Stimulated activated naive B cell treated with anti-CD40 and anti-IgM and Interleukin-4, amounts not matched to agents 10 μg/mL and 1 μg/mL and 100 μg/mL, for 72 hours (primary cell): ENCODE results near the gene ARHGAP35.
A peak's percentile ranks its signal among the peaks of the same experiment; 100 is the strongest.

ENCODE experiments used
- ATAC-seq, 2 donors: fragments of 150-1000 bp; cut with Tn5 transposase; replicated peaks; 2 replicates each; pipeline ENCODE4 v1.10.0; 2021; ENCODE audit warnings: moderate library complexity in 1 of 2
- DNase-seq: peaks from one replicate; pipeline ENCODE4 v3.0.0; 2021
- H3K27ac Mint-ChIP-seq: one replicate; pipeline ENCODE4 v1.8.0; 2022; ENCODE audit warnings: mild to moderate bottlenecking, mixed read lengths
- H3K27me3 Mint-ChIP-seq, 2 donors: one replicate each; pipeline ENCODE4 v1.8.0; 2022; ENCODE audit warnings: mixed read lengths in 2 of 2
- H3K36me3 Mint-ChIP-seq, 2 donors: one replicate each; pipeline ENCODE4 v1.8.0; 2022; ENCODE audit warnings: mixed read lengths in 2 of 2, mild to moderate bottlenecking in 1 of 2
- H3K4me1 Mint-ChIP-seq, 2 donors: one replicate each; pipeline ENCODE4 v1.8.0; 2022; ENCODE audit warnings: mixed read lengths in 2 of 2, mild to moderate bottlenecking in 1 of 2
- H3K4me3 Mint-ChIP-seq, 2 donors: one replicate each; pipeline ENCODE4 v1.8.0; 2022; ENCODE audit warnings: mild to moderate bottlenecking in 2 of 2, mixed read lengths in 2 of 2, moderate library complexity in 1 of 2
- H3K9me3 Mint-ChIP-seq, 2 donors: one replicate each; pipeline ENCODE4 v1.8.0; 2022; ENCODE audit warnings: mixed read lengths in 2 of 2, mild to moderate bottlenecking in 1 of 2

ARHGAP35 gene

DNA sequence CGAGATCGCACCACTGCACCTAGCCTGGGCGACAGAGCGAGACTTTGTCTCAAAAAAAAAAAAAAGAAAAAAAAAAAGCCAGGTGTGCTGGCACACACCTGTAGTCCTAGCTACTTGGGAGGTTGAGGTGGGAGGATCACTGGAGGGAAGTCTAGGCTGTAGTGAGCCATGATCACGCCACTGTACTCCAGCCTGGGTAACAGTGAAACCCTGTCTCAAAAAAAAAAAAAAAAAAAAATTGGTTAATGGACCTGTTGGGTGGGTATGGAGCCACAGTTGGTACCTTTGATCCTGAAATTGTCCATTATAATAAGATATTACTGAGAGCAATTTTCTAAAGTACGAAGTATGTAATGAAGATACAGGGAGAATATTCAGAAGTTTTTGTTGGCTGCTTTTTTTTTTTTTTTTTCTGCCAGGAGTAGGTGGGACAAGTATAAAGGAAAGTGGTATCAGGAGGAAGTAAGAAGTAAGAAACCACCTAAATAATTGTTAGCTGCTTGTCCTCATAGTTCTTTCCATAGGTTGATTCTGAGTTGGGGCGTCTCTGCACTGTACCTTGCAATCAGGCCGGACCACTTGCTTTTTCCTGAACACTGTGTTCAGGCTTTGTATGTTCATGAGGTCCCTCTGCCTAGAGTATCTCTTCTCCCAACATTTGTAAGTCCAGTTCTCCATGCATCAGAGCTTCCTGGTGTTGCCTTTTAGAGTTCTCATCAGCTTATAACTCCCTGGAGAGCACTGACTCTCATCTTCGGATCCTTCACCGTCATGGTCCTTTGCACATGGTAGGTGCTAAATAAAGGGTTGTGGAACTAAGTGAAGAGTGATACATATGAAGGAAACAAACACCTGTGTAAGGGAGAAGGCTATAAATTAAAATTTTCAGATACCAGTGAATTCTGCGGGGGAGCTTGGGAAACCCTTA, 31.7 kb downstream of the ARHGAP35 start:
- Mint-ChIP-seq H3K4me1 (peaks cover 26 to 65% of the 10 kb centered on the region in 2 donors), H3K27me3 (no peaks in the 10 kb centered on the region)
- ATAC-seq: peak; percentile 89

DNA sequence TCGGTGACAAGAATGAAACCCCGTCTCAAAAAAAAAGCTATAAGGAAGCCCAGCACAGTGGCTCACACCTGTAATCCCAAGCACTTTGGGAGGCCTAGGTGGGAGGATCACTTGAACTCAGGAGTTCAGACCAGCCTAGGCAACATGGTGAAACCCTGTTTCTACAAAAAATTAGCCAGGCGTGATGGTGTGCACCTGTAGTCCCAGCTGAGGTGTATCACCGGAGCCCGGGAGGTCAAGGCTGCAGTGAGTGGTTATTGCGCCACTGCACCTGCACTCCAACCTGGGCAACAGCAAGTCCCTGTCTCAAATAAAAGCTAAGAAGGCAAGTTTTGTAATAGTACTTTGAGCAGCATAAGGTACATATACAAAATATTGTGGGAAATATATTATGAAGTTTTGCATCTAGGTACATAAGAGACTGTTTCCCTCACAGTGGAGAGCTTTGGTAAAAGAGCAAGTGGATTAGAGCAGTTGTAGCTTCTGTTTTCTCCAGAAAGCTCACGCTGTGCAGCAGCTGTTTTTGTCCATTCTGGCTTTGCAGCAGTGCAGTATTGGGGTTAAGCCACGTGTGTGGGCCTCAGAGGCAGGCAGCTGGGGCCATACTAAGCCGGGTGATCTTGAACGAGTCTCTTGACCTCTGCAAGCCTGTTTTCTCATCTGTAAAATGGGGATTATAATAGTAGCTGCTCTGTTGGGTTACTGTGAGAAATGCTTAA, 35.4 kb downstream of the ARHGAP35 start:
- ATAC-seq (no peak), DNase-seq (no peak)
- peaks cover 5% of the 10 kb centered on the region in 2 donors for H3K36me3 Mint-ChIP-seq
- H3K9me3 Mint-ChIP-seq: no peaks in the 10 kb centered on the region
- no peak overlapping the region for H3K4me3 Mint-ChIP-seq
- no peak overlapping the region for H3K27ac Mint-ChIP-seq
- no peaks in the 10 kb centered on the region for H3K27me3 Mint-ChIP-seq
- peaks cover 24 to 59% of the 10 kb centered on the region in 2 donors for H3K4me1 Mint-ChIP-seq

More for the DNA sequence above, 31.7 kb downstream of the ARHGAP35 start:
- peak; percentile 24 for DNase-seq
- H3K4me3 Mint-ChIP-seq: peak overlapping the region; percentile 32 to 52
- peak overlapping the region; percentile 62 for H3K27ac Mint-ChIP-seq
- peaks cover 0 to 3% of the 10 kb centered on the region in 2 donors for H3K36me3 Mint-ChIP-seq
- H3K9me3 Mint-ChIP-seq: no peaks in the 10 kb centered on the region

DNA sequence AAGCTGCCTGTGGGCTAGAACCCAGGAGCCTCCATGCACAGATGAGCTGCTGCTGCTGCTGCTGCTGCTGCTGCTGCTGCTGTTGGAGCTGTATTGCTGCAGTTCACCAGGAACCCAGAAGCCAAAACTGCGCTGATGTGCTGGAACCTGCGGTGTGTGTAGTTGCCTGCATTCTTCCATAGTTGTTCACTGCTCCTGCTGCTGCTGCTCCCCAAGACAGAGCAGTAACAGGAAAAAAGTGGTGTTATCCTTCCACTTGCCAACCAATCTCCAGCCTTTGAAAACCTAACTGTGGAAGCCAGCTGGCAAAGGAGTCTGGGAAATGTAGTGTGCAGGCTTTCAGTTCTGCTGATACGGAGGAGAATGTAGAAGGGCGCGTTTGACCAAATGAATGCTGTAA, 37.9 kb downstream of the ARHGAP35 start:
- Mint-ChIP-seq H3K4me1 (peaks cover 25 to 62% of the 10 kb centered on the region in 2 donors), H3K9me3 (no peaks in the 10 kb centered on the region), H3K27me3 (no peaks in the 10 kb centered on the region), H3K27ac (no peak overlapping the region), H3K36me3 (peaks cover 5% of the 10 kb centered on the region in 2 donors), H3K4me3 (no peak overlapping the region)
- DNase-seq: no peak
- ATAC-seq: no peak

DNA sequence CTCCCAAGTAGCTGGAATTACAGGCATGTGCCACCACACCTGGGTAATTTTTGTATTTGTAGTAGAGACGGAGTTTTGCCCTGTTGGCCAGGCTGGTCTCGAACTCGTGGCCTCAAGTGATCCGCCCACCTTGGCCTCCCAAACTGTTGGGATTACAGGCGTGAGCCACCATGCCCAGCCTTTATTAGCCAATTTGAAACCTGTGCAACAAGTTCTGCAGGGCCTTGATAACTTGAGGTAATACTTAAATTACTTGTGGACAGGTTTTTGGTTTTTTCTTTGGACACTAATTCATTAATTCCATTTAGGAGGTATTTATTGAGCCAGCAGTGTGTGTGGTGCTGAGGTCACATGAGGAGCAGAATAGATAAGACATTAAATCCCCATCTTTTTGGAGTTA, 39.5 kb downstream of the ARHGAP35 start:
- Mint-ChIP-seq H3K27ac (no peak overlapping the region), H3K4me3 (no peak overlapping the region), H3K27me3 (no peaks in the 10 kb centered on the region), H3K36me3 (peaks cover 5% of the 10 kb centered on the region in 2 donors), H3K9me3 (no peaks in the 10 kb centered on the region), H3K4me1 (peaks cover 27 to 61% of the 10 kb centered on the region in 2 donors)
- no peak for DNase-seq
- no peak for ATAC-seq

DNA sequence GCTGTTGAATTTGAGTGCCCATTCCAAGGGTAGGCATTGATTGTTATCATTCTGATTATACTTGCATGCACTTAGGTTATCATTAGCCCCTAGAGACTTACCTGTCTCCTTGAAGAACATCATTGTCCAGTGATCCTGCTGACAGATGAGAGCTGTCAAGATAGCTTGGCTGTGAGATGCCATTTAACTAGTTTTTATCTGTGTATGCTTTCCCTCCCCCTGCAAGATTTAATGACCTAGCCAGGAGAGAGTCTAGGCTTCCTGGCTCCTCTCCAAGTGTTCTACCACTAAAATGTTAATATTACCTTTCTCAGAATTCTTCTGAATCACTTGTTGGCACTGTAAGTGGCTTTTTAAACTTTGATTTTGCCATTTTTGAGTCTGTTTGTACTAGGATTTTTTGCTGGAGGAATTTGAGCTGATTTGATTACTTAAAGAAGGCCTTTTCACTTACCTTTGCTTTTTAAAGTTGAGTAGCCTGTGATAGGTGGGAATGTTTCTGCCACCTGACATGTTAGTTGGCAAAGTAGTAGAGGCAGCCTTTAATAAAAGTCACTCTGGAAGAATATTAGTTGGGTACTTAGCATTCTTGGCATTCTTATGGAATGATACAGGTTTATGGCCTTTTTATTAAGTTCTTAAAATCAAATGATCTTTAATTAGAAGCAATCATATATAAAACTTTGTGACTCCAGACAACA, 41.1 kb downstream of the ARHGAP35 start:
- DNase-seq: no peak
- Mint-ChIP-seq H3K9me3 (no peaks in the 10 kb centered on the region), H3K27me3 (no peaks in the 10 kb centered on the region), H3K4me1 (peaks cover 24 to 48% of the 10 kb centered on the region in 2 donors), H3K27ac (peak overlapping the region; percentile 25), H3K36me3 (peaks cover 5% of the 10 kb centered on the region in 2 donors), H3K4me3 (no peak overlapping the region)
- ATAC-seq: no peak

DNA sequence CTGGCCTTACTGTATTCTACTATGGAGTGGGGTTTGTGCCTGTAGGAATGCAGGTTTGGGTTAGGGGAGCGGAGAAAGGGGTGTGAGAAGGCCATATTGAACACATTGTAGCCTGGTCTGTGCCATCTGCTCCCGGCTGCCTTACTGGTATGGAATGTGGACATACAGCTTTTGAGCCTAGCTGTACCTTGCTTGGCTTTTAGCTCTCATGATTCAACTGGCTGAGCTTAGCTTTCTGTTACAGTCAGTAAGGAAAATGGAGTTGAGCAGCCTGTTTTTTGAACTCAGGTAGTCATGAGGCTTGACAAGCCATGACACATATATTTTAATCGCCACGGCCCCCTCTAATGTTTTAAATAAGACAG, 41.6 kb downstream of the ARHGAP35 start:
- H3K4me1 Mint-ChIP-seq: peaks cover 23 to 46% of the 10 kb centered on the region in 2 donors
- peaks cover 5% of the 10 kb centered on the region in 2 donors for H3K36me3 Mint-ChIP-seq
- no peak overlapping the region for H3K27ac Mint-ChIP-seq

DNA sequence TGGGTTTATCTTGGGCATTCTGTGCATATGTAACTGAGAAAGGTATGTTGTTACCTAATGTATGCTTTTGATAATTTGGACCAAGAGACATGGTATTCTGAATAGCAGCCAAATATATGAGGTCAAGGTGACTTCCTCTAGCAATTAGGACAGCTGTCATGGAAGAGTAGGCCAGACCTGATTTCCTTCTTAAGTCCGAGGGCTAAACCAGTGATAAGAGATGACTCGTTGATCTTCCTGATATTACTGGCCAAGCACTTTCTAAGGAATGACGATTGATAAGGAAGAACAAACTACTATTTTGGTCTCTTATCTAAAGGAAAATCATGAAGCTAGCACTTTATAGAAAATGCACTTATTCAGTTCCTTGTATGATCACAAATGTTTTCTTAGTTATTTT, 42.7 kb downstream of the ARHGAP35 start:
- DNase-seq (no peak), ATAC-seq (no peak)
- peaks cover 23 to 44% of the 10 kb centered on the region in 2 donors for H3K4me1 Mint-ChIP-seq

More for the DNA sequence above, 41.6 kb downstream of the ARHGAP35 start:
- ATAC-seq (no peak), DNase-seq (no peak)
- H3K4me3 Mint-ChIP-seq: no peak overlapping the region
- H3K9me3 Mint-ChIP-seq: no peaks in the 10 kb centered on the region
- H3K27me3 Mint-ChIP-seq: no peaks in the 10 kb centered on the region

DNA sequence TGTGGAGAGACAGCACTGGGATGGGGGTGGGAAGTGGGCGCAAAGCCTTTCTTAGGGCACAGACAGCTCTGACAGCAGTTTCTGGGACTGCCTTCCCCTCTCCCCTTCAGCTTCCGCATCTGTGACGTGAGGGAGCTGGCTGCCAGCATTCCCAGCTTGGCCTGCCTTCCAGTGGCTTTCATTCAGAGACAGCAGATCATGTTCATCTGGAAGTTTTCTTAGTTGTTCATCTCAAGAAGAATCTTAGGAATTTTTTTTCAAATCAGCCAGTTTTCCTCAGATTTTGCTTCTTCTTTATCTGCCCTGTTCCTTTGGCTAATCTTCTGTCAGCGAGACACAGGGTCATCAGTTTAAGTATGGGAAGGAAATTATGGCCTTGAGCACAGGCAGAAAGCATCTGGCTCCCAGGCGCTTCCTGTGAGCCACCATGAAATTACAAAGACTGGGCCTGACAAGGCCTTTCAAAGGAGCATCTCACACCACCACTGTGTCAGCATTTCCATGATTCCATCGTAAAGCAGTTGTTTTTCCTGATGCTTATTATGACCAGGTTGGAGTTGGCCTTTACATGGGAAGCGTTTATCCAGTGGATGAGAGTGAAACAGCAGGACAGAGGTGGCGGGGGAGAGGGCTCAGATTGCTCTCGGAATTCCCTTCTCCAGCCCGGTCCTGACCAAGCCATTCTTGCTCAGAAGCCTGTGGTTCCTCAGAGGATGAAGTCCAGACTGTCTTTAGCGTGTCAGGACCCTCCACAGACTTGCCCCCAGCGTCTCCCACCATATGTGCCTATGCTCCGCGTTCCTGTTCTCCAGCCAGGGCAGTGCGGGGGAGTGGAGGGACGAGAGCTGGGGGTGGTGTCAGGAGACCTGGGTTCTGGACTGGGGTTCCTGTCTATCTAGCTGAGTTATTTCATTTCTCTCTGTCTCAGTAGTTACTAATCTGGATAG, 43.6 kb downstream of the ARHGAP35 start:
- ATAC-seq: no peak
- no peak overlapping the region for H3K27ac Mint-ChIP-seq
- peaks cover 25 to 41% of the 10 kb centered on the region in 2 donors for H3K4me1 Mint-ChIP-seq
- H3K27me3 Mint-ChIP-seq: no peaks in the 10 kb centered on the region
- no peaks in the 10 kb centered on the region for H3K36me3 Mint-ChIP-seq
- DNase-seq: no peak
- no peak overlapping the region for H3K4me3 Mint-ChIP-seq
- H3K9me3 Mint-ChIP-seq: no peaks in the 10 kb centered on the region

More for the DNA sequence above, 42.7 kb downstream of the ARHGAP35 start:
- H3K4me3 Mint-ChIP-seq: no peak overlapping the region
- H3K9me3 Mint-ChIP-seq: no peaks in the 10 kb centered on the region
- no peaks in the 10 kb centered on the region for H3K27me3 Mint-ChIP-seq
- no peak overlapping the region for H3K27ac Mint-ChIP-seq
- H3K36me3 Mint-ChIP-seq: peaks cover 5% of the 10 kb centered on the region in 2 donors

DNA sequence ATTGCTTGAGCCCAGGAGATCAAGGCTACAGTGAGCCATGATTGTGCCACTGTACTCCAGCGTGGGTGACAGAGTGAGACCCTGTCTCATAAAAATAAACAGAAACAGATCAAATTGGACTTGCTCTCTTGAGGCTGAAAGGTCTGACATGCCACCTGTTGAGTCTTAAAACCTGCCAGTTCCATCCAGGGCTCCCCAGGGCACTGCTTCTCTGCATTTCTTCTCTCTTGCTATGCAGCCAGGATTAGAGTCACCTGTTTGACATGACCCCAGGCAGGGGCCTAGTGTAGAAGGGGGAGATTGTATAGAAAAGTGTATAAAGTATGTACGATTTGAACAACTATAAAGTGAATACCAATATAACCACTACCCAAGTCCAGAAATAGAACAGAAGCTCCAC, 45.4 kb downstream of the ARHGAP35 start:
- DNase-seq (no peak), ATAC-seq (no peak)
- no peak overlapping the region for H3K4me3 Mint-ChIP-seq
- no peaks in the 10 kb centered on the region for H3K27me3 Mint-ChIP-seq
- peaks cover 5 to 11% of the 10 kb centered on the region in 2 donors for H3K36me3 Mint-ChIP-seq
- H3K9me3 Mint-ChIP-seq: peaks cover 3% of the 10 kb centered on the region in 2 donors
- H3K4me1 Mint-ChIP-seq: peaks cover 26 to 51% of the 10 kb centered on the region in 2 donors
- no peak overlapping the region for H3K27ac Mint-ChIP-seq

DNA sequence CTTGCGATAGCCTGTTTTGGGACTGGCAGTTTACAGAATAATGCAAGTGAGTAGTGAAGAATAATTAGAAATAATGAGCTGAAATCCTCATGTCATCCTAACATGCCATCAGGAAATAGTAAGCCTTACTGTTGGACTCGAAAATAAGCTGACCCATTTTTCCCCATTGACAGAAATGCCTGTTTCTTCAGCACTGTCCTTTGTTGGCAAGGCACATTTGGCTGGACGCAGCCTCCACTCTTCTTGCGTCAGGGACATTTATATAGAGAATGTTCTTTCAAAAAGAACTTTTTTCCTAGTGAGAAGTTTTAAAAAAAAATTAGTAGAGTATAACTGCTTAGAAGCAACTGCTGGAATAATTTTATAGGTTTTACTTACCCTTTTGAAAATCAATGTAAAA, 47.1 kb downstream of the ARHGAP35 start:
- DNase-seq: no peak
- H3K27me3 Mint-ChIP-seq: no peaks in the 10 kb centered on the region
- H3K9me3 Mint-ChIP-seq: peaks cover 3 to 4% of the 10 kb centered on the region in 2 donors
- H3K4me3 Mint-ChIP-seq: no peak overlapping the region
- peaks cover 22 to 48% of the 10 kb centered on the region in 2 donors for H3K4me1 Mint-ChIP-seq
- H3K27ac Mint-ChIP-seq: no peak overlapping the region
- ATAC-seq: no peak
- H3K36me3 Mint-ChIP-seq: peaks cover 5 to 12% of the 10 kb centered on the region in 2 donors

DNA sequence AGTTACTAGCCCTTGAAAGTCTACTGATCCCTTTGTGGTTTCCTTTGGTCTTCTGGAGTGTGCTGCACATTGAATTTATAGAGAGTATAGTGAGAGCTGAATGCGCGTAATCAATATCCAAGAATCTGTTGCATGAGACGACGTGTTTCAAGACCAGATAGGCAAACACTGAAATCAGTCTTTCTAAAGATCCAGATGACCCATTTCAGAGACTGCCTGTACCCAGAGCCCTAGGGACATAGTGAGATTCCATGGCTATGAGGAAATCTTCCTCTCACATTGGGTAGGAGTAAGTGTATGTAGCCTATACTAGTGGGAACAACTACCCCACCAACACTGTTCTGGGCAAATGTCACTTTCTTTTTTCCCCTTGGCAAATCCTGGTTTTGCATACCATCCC, 48.6 kb downstream of the ARHGAP35 start:
- peaks cover 3 to 4% of the 10 kb centered on the region in 2 donors for H3K9me3 Mint-ChIP-seq
- DNase-seq (no peak), ATAC-seq (no peak)

More for the DNA sequence above, 48.6 kb downstream of the ARHGAP35 start:
- Mint-ChIP-seq H3K4me3 (no peak overlapping the region), H3K27ac (no peak overlapping the region), H3K27me3 (no peaks in the 10 kb centered on the region), H3K4me1 (peaks cover 26 to 44% of the 10 kb centered on the region in 2 donors), H3K36me3 (peaks cover 5 to 12% of the 10 kb centered on the region in 2 donors)
